Liver (tissue), 9 donors: Measurements from ENCODE around the gene PTTG2. TPM values are rescaled to one million over a fixed set of nuclear protein-coding genes. Genes with fewer than 3 reads are reported as not detected.

Source experiments
- DNase-seq: peaks from one replicate; pipeline ENCODE4 v3.0.0-alpha.2; 2017; ENCODE audit warnings: low spot score
- H3K27ac ChIP-seq, 2 donors: one replicate each; pipeline ENCODE4 v1.7.0; 2013; ENCODE audit warnings: inconsistent platforms in 2 of 2, low read length in 2 of 2, control low read depth in 1 of 2, low read depth in 1 of 2, mild to moderate bottlenecking in 1 of 2
- H3K27me3 ChIP-seq, 4 donors: one replicate each; pipeline versions ENCODE4 v1.6.1 to v1.7.0; 2013; ENCODE audit warnings: low read length in 3 of 4, inconsistent platforms in 1 of 4, mild to moderate bottlenecking in 1 of 4, moderate library complexity in 1 of 4; ENCODE audit not compliant: control insufficient read depth in 4 of 4, insufficient read depth in 4 of 4
- H3K36me3 ChIP-seq, 4 donors: one replicate each; pipeline versions ENCODE4 v1.6.1 to v1.7.0; 2013; ENCODE audit warnings: low read length in 3 of 4, mild to moderate bottlenecking in 3 of 4, low read depth in 1 of 4, moderate library complexity in 1 of 4; ENCODE audit not compliant: control insufficient read depth in 4 of 4, insufficient read depth in 3 of 4
- H3K4me1 ChIP-seq, 4 donors: one replicate each; pipeline versions ENCODE4 v1.6.1 to v1.7.0; 2013; ENCODE audit warnings: low read length in 3 of 4, mild to moderate bottlenecking in 3 of 4, moderate library complexity in 1 of 4; ENCODE audit not compliant: control insufficient read depth in 4 of 4, insufficient read depth in 4 of 4
- H3K4me3 ChIP-seq, 3 donors: one replicate each; pipeline versions ENCODE4 v1.6.1 to v1.7.0; 2013; ENCODE audit warnings: low read length in 3 of 3, control low read depth in 1 of 3, low read depth in 1 of 3, mild to moderate bottlenecking in 1 of 3
- H3K9ac ChIP-seq, 2 donors: one replicate each; pipeline ENCODE4 v1.7.0; 2013; ENCODE audit warnings: low read length in 2 of 2, mild to moderate bottlenecking in 2 of 2, moderate library complexity in 2 of 2, control low read depth in 1 of 2, low read depth in 1 of 2
- H3K9me3 ChIP-seq, 4 donors: one replicate each; pipeline versions ENCODE4 v1.6.1 to v1.7.0; 2013; ENCODE audit warnings: low read length in 3 of 4; ENCODE audit not compliant: control insufficient read depth in 4 of 4
- ATF3 ChIP-seq: IDR thresholded peaks from 2 replicates; pipeline ENCODE4 v1.6.1; 2016; ENCODE audit warnings: antibody characterized with exemption
- CTCF ChIP-seq: fragments of 150-350 bp; IDR thresholded peaks from 2 replicates; pipeline ENCODE4 v1.5.1; 2017; ENCODE audit warnings: improper control_type of control experiment, low read depth, low read length; ENCODE audit not compliant: missing input control
- EGR1 ChIP-seq, 2 donors: IDR thresholded peaks; 2 replicates each; pipeline ENCODE4 v1.6.1; 2016 to 2018; ENCODE audit warnings: antibody characterized with exemption in 2 of 2, low read depth in 2 of 2
- FOXA1 ChIP-seq: IDR thresholded peaks from 2 replicates; pipeline ENCODE4 v1.6.1; 2016; ENCODE audit warnings: antibody characterized with exemption
- FOXA2 ChIP-seq: IDR thresholded peaks from 2 replicates; pipeline ENCODE4 v1.6.1; 2016; ENCODE audit warnings: antibody characterized with exemption
- GABPA ChIP-seq, 2 donors: IDR thresholded peaks in 1 of 2; conservative IDR thresholded peaks in 1 of 2; 2 replicates each; pipeline ENCODE4 v1.6.1; 2016; ENCODE audit warnings: antibody characterized with exemption in 2 of 2, mild to moderate bottlenecking in 1 of 2, moderate library complexity in 1 of 2
- HNF4A ChIP-seq, 2 donors: conservative IDR thresholded peaks; 2 replicates each; pipeline ENCODE4 v1.6.1; 2016; ENCODE audit warnings: antibody characterized with exemption in 2 of 2, mild to moderate bottlenecking in 2 of 2
- HNF4G ChIP-seq: IDR thresholded peaks from 2 replicates; pipeline ENCODE4 v1.6.1; 2016; ENCODE audit warnings: antibody characterized with exemption
- NR2F2 ChIP-seq: IDR thresholded peaks from 2 replicates; pipeline ENCODE4 v1.6.1; 2016; ENCODE audit warnings: antibody characterized with exemption
- RAD21 ChIP-seq, 2 donors: IDR thresholded peaks; 2 replicates each; pipeline ENCODE4 v1.6.1; 2016; ENCODE audit warnings: antibody characterized with exemption in 2 of 2, mild to moderate bottlenecking in 2 of 2
- RXRA ChIP-seq, 2 donors: IDR thresholded peaks; 2 replicates each; pipeline ENCODE4 v1.6.1; 2017 to 2018; ENCODE audit warnings: antibody characterized with exemption in 2 of 2, mild to moderate bottlenecking in 1 of 2
- SP1 ChIP-seq: IDR thresholded peaks from 2 replicates; pipeline ENCODE4 v1.6.1; 2018; ENCODE audit warnings: antibody characterized with exemption, mild to moderate bottlenecking
- YY1 ChIP-seq: IDR thresholded peaks from 2 replicates; pipeline ENCODE4 v1.6.1; 2016; ENCODE audit warnings: antibody characterized with exemption, mild to moderate bottlenecking
- WGBS: extraction: QIAGEN DNeasy Blood & Tissue Kit; methylation state at CpG from one replicate; pipeline ENCODE4 v1.1.7; 2013; 5-methylcytosine and 5-hydroxymethylcytosine counted together
- polyA plus RNA-seq, 2 donors: library from polyadenylated mRNA; stranded (reverse) in 1 of 2; unstranded in 1 of 2; fragments of 200-250 nt in 1 of 2; fragments of >200 nt in 1 of 2; fragmentation: Nextera tagmentation in 1 of 2; extraction: Ambion mirVana in 1 of 2; gene quantifications; one replicate each; pipeline versions ENCODE4 v1.2.1 to v1.2.3, GENCODE V29; 2013 to 2015
- total RNA-seq, 2 donors: library from RNA; depleted of rRNA; stranded (reverse); fragments of >200 nt; gene quantifications; one replicate each; pipeline ENCODE4 v1.2.3, GENCODE V29; 2014
- TF ChIP-seq, protein P1 (sequence below): IDR thresholded peaks from 2 replicates; pipeline ENCODE4 v1.6.1; 2016; ENCODE audit warnings: antibody characterized with exemption, mild to moderate bottlenecking
- TF ChIP-seq, protein P2 (sequence below): IDR thresholded peaks from 2 replicates; pipeline ENCODE4 v1.6.1; 2016; ENCODE audit warnings: antibody characterized with exemption
- TF ChIP-seq, protein P3 (sequence below): IDR thresholded peaks from 2 replicates; pipeline ENCODE4 v1.6.1; 2016; ENCODE audit warnings: antibody characterized with exemption
- donor health status: healthy.
- donor health status: healthy.
- donor health status: healthy.
- donor health status: healthy.
- donor health status: healthy.

PTTG2 gene
- total and polyA plus RNA-seq, 4 donors: 0.24 to 0.92 TPM; not detected in 2

- Histone ChIP-seq H3K27ac (no peak overlapping the region), H3K9ac (no peak overlapping the region), H3K27me3 (no peaks in the 10 kb centered on the region), H3K4me3 (no peak overlapping the region), H3K9me3 (no peaks in the 10 kb centered on the region), H3K4me1 (peaks cover 0 to 1% (median 0%) of the 10 kb centered on the region in 4 donors), H3K36me3 (no peaks in the 10 kb centered on the region)
- WGBS: 98% methylated on average over 3 of the region's 3 CpGs
- DNase-seq: no peak
- TF ChIP-seq HNF4A (conservative IDR thresholded peaks at IDR 0.05): no peak
- no peak for TF ChIP-seq GABPA (IDR thresholded peaks at IDR 0.05 in 1 of 2, conservative IDR thresholded peaks at IDR 0.05 in 1 of 2)
Observed at GRCh38 chr4:38008571-38009021, 48.4 kb downstream of the PTTG2 start.

DNA sequence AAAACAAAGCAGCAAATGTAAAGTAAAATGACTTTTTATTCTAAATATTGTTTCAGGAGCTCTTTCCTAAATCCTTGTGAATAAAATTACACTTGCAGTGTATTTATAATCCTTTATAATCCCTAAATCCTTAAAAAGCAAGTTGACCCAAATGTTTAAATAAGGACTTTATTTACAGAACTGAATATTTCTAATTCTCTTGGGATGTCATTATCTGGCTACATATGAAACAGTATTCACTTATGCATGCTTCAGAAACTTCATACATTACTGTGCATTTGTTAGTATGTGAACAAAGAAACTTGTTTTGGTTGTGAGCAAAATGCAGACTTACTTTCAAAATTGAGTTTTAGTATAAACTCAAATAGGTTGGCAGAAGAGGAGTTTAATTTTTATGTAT lies 49.2 kb downstream of the PTTG2 start:
- TF ChIP-seq FOXA2 (no peak), CTCF (no peak), ATF3 (no peak), NR2F2 (no peak), YY1 (no peak), FOXA1 (no peak), RXRA (IDR thresholded peaks at IDR 0.05) (no peak), HNF4G (no peak)
- TF ChIP-seq, protein P1, sequence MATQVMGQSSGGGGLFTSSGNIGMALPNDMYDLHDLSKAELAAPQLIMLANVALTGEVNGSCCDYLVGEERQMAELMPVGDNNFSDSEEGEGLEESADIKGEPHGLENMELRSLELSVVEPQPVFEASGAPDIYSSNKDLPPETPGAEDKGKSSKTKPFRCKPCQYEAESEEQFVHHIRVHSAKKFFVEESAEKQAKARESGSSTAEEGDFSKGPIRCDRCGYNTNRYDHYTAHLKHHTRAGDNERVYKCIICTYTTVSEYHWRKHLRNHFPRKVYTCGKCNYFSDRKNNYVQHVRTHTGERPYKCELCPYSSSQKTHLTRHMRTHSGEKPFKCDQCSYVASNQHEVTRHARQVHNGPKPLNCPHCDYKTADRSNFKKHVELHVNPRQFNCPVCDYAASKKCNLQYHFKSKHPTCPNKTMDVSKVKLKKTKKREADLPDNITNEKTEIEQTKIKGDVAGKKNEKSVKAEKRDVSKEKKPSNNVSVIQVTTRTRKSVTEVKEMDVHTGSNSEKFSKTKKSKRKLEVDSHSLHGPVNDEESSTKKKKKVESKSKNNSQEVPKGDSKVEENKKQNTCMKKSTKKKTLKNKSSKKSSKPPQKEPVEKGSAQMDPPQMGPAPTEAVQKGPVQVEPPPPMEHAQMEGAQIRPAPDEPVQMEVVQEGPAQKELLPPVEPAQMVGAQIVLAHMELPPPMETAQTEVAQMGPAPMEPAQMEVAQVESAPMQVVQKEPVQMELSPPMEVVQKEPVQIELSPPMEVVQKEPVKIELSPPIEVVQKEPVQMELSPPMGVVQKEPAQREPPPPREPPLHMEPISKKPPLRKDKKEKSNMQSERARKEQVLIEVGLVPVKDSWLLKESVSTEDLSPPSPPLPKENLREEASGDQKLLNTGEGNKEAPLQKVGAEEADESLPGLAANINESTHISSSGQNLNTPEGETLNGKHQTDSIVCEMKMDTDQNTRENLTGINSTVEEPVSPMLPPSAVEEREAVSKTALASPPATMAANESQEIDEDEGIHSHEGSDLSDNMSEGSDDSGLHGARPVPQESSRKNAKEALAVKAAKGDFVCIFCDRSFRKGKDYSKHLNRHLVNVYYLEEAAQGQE: no peak
- no peaks in the 10 kb centered on the region for H3K36me3 ChIP-seq
- H3K9ac ChIP-seq: no peak overlapping the region
- H3K4me1 ChIP-seq: peaks cover 0 to 1% (median 0%) of the 10 kb centered on the region in 4 donors
- no peak overlapping the region for H3K4me3 ChIP-seq
- no peaks in the 10 kb centered on the region for H3K9me3 ChIP-seq
- no peaks in the 10 kb centered on the region for H3K27me3 ChIP-seq
- DNase-seq: no peak
- H3K27ac ChIP-seq: no peak overlapping the region

DNA sequence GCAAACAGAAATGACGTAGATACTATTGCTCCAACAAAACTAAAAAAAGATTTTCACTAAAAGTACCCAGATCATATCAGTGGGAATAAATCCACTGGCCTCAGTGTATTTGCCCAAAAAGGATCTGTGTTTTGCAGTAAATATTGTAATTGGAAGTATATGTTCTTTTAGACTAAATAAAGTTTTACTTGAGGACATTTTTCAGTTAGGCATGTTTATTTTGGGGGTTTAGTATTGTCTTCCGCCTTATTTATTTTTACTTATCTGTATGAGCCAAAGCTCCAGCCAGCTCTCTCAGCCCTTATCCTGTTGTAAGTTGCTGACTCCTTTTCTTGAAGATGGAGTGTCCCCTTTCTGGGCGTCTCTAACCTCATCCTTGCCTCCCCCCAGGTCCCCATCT lies 49.8 kb downstream of the PTTG2 start:
- Histone ChIP-seq H3K4me1 (peaks cover 0 to 1% (median 0%) of the 10 kb centered on the region in 4 donors), H3K4me3 (no peak overlapping the region), H3K9ac (no peak overlapping the region), H3K27ac (no peak overlapping the region), H3K9me3 (no peaks in the 10 kb centered on the region), H3K27me3 (no peaks in the 10 kb centered on the region), H3K36me3 (peaks cover 0 to 3% (median 1%) of the 10 kb centered on the region in 4 donors)
- no peak for DNase-seq
- 81% methylated on average over 3 of the region's 3 CpGs for WGBS
- no peak for TF ChIP-seq EGR1 (IDR thresholded peaks at IDR 0.05; ENCODE audit: low read depth in 2 of 2)
- TF ChIP-seq FOXA2: no peak
- TF ChIP-seq RAD21 (IDR thresholded peaks at IDR 0.05): no peak
- TF ChIP-seq, protein P1: no peak
- TF ChIP-seq, protein P2, sequence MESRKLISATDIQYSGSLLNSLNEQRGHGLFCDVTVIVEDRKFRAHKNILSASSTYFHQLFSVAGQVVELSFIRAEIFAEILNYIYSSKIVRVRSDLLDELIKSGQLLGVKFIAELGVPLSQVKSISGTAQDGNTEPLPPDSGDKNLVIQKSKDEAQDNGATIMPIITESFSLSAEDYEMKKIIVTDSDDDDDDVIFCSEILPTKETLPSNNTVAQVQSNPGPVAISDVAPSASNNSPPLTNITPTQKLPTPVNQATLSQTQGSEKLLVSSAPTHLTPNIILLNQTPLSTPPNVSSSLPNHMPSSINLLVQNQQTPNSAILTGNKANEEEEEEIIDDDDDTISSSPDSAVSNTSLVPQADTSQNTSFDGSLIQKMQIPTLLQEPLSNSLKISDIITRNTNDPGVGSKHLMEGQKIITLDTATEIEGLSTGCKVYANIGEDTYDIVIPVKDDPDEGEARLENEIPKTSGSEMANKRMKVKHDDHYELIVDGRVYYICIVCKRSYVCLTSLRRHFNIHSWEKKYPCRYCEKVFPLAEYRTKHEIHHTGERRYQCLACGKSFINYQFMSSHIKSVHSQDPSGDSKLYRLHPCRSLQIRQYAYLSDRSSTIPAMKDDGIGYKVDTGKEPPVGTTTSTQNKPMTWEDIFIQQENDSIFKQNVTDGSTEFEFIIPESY: no peak
- no peak for TF ChIP-seq HNF4A (conservative IDR thresholded peaks at IDR 0.05)
- no peak for TF ChIP-seq SP1
- no peak for TF ChIP-seq ATF3
- TF ChIP-seq HNF4G: no peak
- TF ChIP-seq YY1: no peak
- TF ChIP-seq, protein P3, sequence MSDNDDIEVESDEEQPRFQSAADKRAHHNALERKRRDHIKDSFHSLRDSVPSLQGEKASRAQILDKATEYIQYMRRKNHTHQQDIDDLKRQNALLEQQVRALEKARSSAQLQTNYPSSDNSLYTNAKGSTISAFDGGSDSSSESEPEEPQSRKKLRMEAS: no peak
- TF ChIP-seq GABPA (IDR thresholded peaks at IDR 0.05 in 1 of 2, conservative IDR thresholded peaks at IDR 0.05 in 1 of 2): no peak
